GM23248 (cell line): ENCODE results near the gene DNASE1L2. TPM values are rescaled to one million over a fixed set of nuclear protein-coding genes. Genes with fewer than 3 reads are reported as not detected.

Experiments
- DNase-seq: peaks from one replicate; pipeline ENCODE4 v3.0.0-alpha.2; 2015
- H2AFZ ChIP-seq: fragments of 200-600 bp; sonication (generic); 2 replicates; pipeline ENCODE4 v1.6.1; 2016; ENCODE audit warnings: antibody characterized with exemption
- H3F3A ChIP-seq: fragments of 200-600 bp; sonication (generic); 2 replicates; pipeline ENCODE4 v1.6.1; 2016; ENCODE audit warnings: mild to moderate bottlenecking, antibody characterized with exemption, mixed run types; ENCODE audit not compliant: insufficient read depth
- H3K27ac ChIP-seq: fragments of 200-600 bp; sonication (generic); 2 replicates; pipeline ENCODE4 v1.5.1; 2016; ENCODE audit warnings: mild to moderate bottlenecking
- H3K27me3 ChIP-seq: fragments of 200-600 bp; sonication (generic); replicated peaks from 2 replicates; pipeline ENCODE4 v1.6.1; 2016; ENCODE audit warnings: mild to moderate bottlenecking; ENCODE audit not compliant: insufficient read depth
- H3K36me3 ChIP-seq: fragments of 200-600 bp; sonication (generic); 2 replicates; pipeline ENCODE4 v1.6.1; 2016; ENCODE audit warnings: low read depth, mild to moderate bottlenecking
- H3K4me1 ChIP-seq: fragments of 200-600 bp; sonication (generic); 2 replicates; pipeline ENCODE4 v1.6.1; 2016; ENCODE audit warnings: mild to moderate bottlenecking; ENCODE audit not compliant: insufficient read depth
- H3K4me2 ChIP-seq: fragments of 200-600 bp; sonication (generic); one replicate; pipeline ENCODE4 v1.6.1; 2016; ENCODE audit warnings: mild to moderate bottlenecking; ENCODE audit not compliant: unreplicated experiment
- H3K4me3 ChIP-seq: fragments of 200-600 bp; sonication (generic); 2 replicates; pipeline ENCODE4 v1.5.1; 2016; ENCODE audit warnings: mild to moderate bottlenecking
- H3K79me2 ChIP-seq: fragments of 200-600 bp; sonication (generic); 2 replicates; pipeline ENCODE4 v1.6.1; 2016; ENCODE audit warnings: mild to moderate bottlenecking; ENCODE audit not compliant: insufficient read depth
- H3K9ac ChIP-seq: fragments of 200-600 bp; sonication (generic); 2 replicates; pipeline ENCODE4 v1.6.1; 2016; ENCODE audit warnings: mild to moderate bottlenecking
- H3K9me2 ChIP-seq: fragments of 200-600 bp; sonication (generic); 2 replicates; pipeline ENCODE4 v1.6.1; 2016; ENCODE audit warnings: mixed run types, mild to moderate bottlenecking, moderate library complexity; ENCODE audit not compliant: insufficient read depth
- H3K9me3 ChIP-seq: fragments of 200-600 bp; sonication (generic); one replicate; pipeline ENCODE4 v1.6.1; 2017; ENCODE audit warnings: low read depth
- H4K20me1 ChIP-seq: fragments of 200-600 bp; sonication (generic); 2 replicates; pipeline ENCODE4 v1.6.0; 2016; ENCODE audit not compliant: insufficient read depth
- EZH2 ChIP-seq: fragments of 200-600 bp; sonication (generic); IDR thresholded peaks from 2 replicates; pipeline ENCODE4 v1.6.1; 2018; ENCODE audit warnings: antibody characterized with exemption, mild to moderate bottlenecking; ENCODE audit not compliant: insufficient read depth, poor library complexity, severe bottlenecking
- EZH2phosphoT487 ChIP-seq: fragments of 200-600 bp; sonication (generic); IDR thresholded peaks from 2 replicates; pipeline ENCODE4 v1.6.1; 2018; ENCODE audit warnings: antibody characterized with exemption, moderate library complexity, mild to moderate bottlenecking, low read depth; ENCODE audit not compliant: insufficient read depth
- WGBS, 2 experiments: methylation state at CpG; one replicate each; pipeline ENCODE4 v1.1.6; 2015 to 2017; ENCODE audit warnings: low lambda C conversion rate in 2 of 2, low coverage in 1 of 2; ENCODE audit errors: missing lambda C conversion rate in 2 of 2; 5-methylcytosine and 5-hydroxymethylcytosine counted together
- in situ Hi-C: fragments of 300-500 bp; cut with MboI; formaldehyde crosslinking; loops from 2 replicates; pipeline ENCODE4 v1.15.0; 2020
- polyA plus RNA-seq: library from polyadenylated mRNA; unstranded; fragments of >200 nt; fragmentation: Nextera tagmentation; extraction: Ambion mirVana; gene quantifications from 2 replicates; pipeline ENCODE4 v1.2.1, GENCODE V29; 2016
- total RNA-seq: library from RNA; depleted of rRNA; stranded (reverse); fragments of >200 nt; shearing (Covaris generic); gene quantifications from 2 replicates; pipeline ENCODE4 v1.2.3, GENCODE V29; 2014

DNASE1L2 gene
- total and polyA plus RNA-seq, 2 experiments from 2014 or later: 0.89 TPM; not detected in 1

DNA sequence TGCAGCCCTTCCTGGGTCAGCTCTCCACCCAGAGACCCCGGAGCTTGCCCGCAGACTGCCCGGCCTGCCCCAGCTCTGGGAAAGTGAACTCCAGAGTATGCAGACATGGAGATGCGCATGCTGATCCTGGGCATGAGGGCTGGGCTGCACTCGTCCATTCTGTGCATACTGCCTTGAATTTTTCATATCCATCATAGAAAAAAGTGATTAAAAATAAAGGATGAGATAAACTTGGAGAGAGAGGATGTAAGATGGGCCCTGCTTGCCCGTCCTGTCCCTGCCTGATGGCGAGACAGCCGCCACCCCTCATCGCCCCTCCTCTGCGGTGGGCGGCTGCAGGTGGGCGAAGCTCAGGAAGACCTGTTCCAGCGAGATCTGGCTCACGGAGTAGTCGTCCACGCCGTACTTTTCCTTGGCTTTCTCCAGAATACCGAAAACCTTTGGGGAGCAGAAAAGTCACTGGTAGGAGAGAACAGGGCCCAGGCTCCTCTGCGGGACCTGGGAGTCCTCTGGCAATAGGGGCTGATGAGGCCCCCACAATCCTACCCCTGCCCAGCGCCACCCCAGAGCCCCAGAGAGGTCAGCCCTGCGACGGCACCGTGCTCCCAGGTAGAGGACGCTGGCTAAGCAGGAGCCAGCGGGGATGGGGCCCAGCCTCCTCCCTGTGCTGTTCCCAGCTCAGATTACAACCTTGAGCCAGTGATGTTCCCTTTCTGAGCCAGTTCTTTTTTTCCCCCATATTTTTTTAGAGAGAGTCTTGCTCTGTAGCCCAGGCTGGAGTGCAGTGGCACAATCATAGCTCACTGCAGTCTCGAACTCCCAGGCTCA lies 40.3 kb downstream of the DNASE1L2 start:
- H3K27ac ChIP-seq: no peak overlapping the region
- no peaks in the 10 kb centered on the region for H3F3A ChIP-seq
- no peaks in the 10 kb centered on the region for H3K9me2 ChIP-seq
- no peak overlapping the region for H2AFZ ChIP-seq
- H3K27me3 ChIP-seq: no peaks in the 10 kb centered on the region
- TF ChIP-seq EZH2phosphoT487 (no peak), EZH2 (no peak)
- WGBS, 2 experiments: 82 to 84% methylated on average over 24 to 26 of the region's 26 CpGs
- H3K9me3 ChIP-seq: no peaks in the 10 kb centered on the region
- peaks cover 3% of the 10 kb centered on the region; the same call in 1 of the 2 replicates for H3K79me2 ChIP-seq
- in situ Hi-C loops: no loop called here
- H3K4me3 ChIP-seq: no peak overlapping the region
- no peaks in the 10 kb centered on the region for H3K4me1 ChIP-seq
- no peak for DNase-seq
- no peaks in the 10 kb centered on the region for H4K20me1 ChIP-seq
- no peaks in the 10 kb centered on the region for H3K36me3 ChIP-seq
- no peak overlapping the region for H3K4me2 ChIP-seq
- H3K9ac ChIP-seq: no peak overlapping the region

DNA sequence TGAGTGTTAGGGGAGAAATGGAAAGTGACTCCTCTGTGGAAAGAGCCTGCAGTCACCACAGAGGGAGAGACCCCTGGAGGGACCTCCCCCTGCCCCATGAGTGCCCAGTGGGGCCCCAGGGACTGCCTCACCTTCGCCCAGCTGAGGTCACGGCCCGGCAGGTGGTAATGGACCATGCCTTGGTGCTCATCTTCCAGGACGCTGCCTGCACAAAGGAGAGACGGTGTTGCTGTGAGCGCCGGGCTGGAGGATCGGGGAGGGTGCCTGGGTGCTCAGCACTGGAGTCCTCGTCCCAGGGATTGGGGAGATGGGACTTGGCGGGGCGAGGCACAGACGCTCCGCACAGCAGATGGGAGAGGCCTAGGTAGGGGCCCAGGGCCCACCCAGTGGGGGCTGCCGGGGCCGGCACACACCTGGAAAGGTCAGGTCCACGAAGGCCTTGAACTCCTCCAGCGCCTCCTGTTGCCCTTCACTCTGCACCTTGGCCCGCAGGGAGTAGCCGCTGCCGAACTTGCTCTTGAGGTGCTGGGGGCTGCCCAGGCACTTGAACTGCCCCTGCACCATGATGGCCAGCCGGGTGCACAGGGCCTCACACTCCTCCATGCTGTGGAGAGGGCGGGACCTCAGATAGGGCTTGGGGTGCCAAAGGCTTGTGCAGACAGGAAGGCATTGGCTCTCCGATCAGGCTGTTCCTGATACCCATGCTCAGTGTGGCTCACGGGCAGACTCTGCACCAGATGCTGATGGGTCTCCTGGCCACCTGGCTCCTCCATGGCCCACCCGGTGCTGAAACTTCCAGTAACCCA lies 41.4 kb downstream of the DNASE1L2 start:
- Histone ChIP-seq H3F3A (no peaks in the 10 kb centered on the region), H3K9ac (no peak overlapping the region), H3K4me3 (no peak overlapping the region), H3K9me3 (no peaks in the 10 kb centered on the region), H3K9me2 (no peaks in the 10 kb centered on the region), H4K20me1 (no peaks in the 10 kb centered on the region), H3K27ac (no peak overlapping the region), H3K27me3 (no peaks in the 10 kb centered on the region), H3K79me2 (no peaks in the 10 kb centered on the region), H3K4me2 (no peak overlapping the region), H3K4me1 (no peaks in the 10 kb centered on the region), H2AFZ (no peak overlapping the region), H3K36me3 (no peaks in the 10 kb centered on the region)
- TF ChIP-seq EZH2 (no peak), EZH2phosphoT487 (no peak)
- WGBS, 2 experiments: 77 to 81% methylated on average over 23 to 24 of the region's 25 CpGs
- no peak for DNase-seq
- in situ Hi-C loops: no loop called here

DNA sequence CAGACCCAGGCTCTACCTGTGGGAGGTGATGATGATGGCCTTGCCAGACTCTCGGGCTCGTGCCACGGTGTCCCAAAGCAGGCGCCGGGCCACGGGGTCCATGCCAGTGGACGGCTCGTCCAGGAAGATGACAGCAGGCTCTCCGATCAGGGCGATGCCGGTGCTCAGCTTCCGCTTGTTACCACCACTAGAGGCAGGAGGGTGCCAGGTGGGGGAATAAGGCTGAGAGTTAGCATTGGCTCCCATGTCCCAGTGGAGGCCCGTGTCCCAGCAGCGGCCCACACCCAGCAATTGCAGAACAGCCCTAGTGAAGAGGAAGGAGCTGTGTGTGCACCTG lies 42.0 kb downstream of the DNASE1L2 start:
- no peaks in the 10 kb centered on the region for H3K79me2 ChIP-seq
- H3K9me2 ChIP-seq: no peaks in the 10 kb centered on the region
- H3K27me3 ChIP-seq: no peaks in the 10 kb centered on the region
- no peak overlapping the region for H2AFZ ChIP-seq
- no peak for DNase-seq
- H3F3A ChIP-seq: no peaks in the 10 kb centered on the region
- H4K20me1 ChIP-seq: no peaks in the 10 kb centered on the region
- no peak overlapping the region for H3K9ac ChIP-seq
- no peak overlapping the region for H3K4me2 ChIP-seq
- in situ Hi-C loops: no loop called here
- no peak overlapping the region for H3K27ac ChIP-seq
- H3K4me3 ChIP-seq: no peak overlapping the region
- 87 to 92% methylated on average over 10 to 14 of the region's 14 CpGs for WGBS, 2 experiments
- H3K4me1 ChIP-seq: no peaks in the 10 kb centered on the region
- no peaks in the 10 kb centered on the region for H3K36me3 ChIP-seq
- no peak for TF ChIP-seq EZH2
- TF ChIP-seq EZH2phosphoT487: no peak
- H3K9me3 ChIP-seq: no peaks in the 10 kb centered on the region

DNA sequence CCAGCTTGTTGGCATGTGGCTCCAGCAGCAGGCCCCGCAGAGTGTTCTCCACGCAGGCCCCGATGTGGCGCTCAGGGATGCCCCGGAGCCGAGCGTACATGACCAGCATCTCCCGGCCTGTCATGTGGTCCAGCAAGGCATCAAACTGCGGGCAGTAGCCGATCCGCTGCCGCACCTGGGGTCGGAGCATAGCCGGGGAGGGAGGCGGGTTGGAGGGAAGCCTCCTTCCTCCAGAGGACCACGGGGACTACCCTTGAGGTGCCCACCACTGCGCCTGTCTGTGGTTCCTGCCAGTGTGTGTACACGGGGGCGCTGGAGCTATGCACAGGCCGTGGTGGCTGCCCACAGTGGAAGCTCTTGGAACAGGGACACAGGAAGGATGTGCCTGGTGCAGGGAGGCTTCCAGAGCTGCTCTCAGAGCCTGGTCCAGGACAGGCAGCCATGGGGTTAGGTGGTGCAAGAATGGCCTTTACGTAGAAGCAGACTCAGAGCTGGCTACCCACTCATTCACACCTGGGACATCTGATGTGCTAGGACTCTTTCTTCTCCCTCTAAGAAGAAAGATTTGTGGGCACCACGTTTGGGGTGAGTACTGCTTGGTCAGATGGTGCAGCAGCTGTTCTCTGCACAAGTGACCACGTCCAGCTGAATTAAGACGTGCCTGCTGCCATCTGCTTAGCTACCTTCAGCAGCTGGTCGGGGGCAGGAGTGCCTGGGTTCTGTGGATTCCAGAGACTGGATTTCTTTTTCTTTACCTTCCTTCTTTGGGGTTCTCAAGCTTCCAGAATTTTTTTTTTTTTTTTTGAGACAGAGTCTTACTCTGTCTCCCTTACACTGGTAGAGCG lies 42.9 kb downstream of the DNASE1L2 start:
- Histone ChIP-seq H3F3A (no peaks in the 10 kb centered on the region), H3K9me2 (no peaks in the 10 kb centered on the region), H3K9ac (no peak overlapping the region), H3K27ac (no peak overlapping the region), H3K4me2 (no peak overlapping the region), H3K9me3 (no peaks in the 10 kb centered on the region), H3K4me1 (no peaks in the 10 kb centered on the region), H4K20me1 (no peaks in the 10 kb centered on the region), H2AFZ (no peak overlapping the region), H3K27me3 (no peaks in the 10 kb centered on the region), H3K79me2 (no peaks in the 10 kb centered on the region), H3K4me3 (no peak overlapping the region), H3K36me3 (no peaks in the 10 kb centered on the region)
- no peak for DNase-seq
- in situ Hi-C loops: no loop called here
- WGBS, 2 experiments: 80% methylated on average over 25 of the region's 26 CpGs
- no peak for TF ChIP-seq EZH2phosphoT487
- no peak for TF ChIP-seq EZH2
